ENCODE data around the gene JAKMIP1. TPM values are rescaled to one million over a fixed set of nuclear protein-coding genes. Genes with fewer than 3 reads are reported as not detected.
A peak's percentile ranks its signal among the peaks of the same experiment; 100 is the strongest.

JAKMIP1 gene
- total and polyA plus RNA-seq, 3 experiments from 2014 or later: 12.7 to 26.1 (median 14.2) TPM

GRCh38 chr4:6085028-6085690 is 115.2 kb downstream of the JAKMIP1 start:
- H3K4me1 ChIP-seq (ENCODE audit: insufficient read depth, low read length): no peaks in the 10 kb centered on the region
- POLR2A ChIA-PET: no interaction called here
- no peaks in the 10 kb centered on the region for H3K27me3 Mint-ChIP-seq
- no peak overlapping the region for H3K27ac Mint-ChIP-seq
- H3K36me3 ChIP-seq (ENCODE audit: insufficient read depth, low read length): no peaks in the 10 kb centered on the region
- H3K36me3 Mint-ChIP-seq: peaks cover 15 to 38% (median 19%) of the 10 kb centered on the region in 3 donors
- H3K27me3 ChIP-seq (ENCODE audit: insufficient read depth, low read length, poor library complexity, severe bottlenecking): no peaks in the 10 kb centered on the region
- H3K9me3 ChIP-seq (ENCODE audit: low read length): no peaks in the 10 kb centered on the region
- no peak overlapping the region for H3K27ac ChIP-seq (ENCODE audit: low read depth, low read length)
- no peak for DNase-seq
- CTCF ChIA-PET: no interaction called here
- peaks cover 0 to 4% (median 0%) of the 10 kb centered on the region in 3 donors for H3K4me1 Mint-ChIP-seq
- no peak overlapping the region for H3K4me3 Mint-ChIP-seq
- H3K9me3 Mint-ChIP-seq: no peaks in the 10 kb centered on the region
- no peak overlapping the region for H3K4me3 ChIP-seq (ENCODE audit: low read length)

DNA sequence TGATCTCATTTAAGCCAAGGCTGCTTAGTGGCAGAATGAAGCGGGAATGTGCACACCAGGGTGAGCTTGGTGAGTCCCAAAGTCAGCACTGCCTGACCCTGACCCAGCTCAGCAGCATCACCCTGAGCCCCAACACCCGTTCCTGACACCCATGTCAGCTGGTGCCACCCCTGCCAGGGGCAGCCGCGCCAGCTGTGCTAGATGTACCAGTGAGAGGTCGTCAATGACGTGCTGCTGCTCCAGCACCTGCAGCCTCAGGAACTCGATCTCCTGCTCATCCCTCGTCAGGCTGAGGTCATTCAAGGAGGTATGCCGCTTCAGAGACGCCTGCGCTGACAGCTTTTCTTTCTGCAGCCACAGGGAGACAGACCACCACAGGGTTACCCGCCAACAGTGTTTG is 120.4 kb downstream of the JAKMIP1 start:
- ChIA-PET CTCF (no interaction called here), POLR2A (no interaction called here)
- no peak for DNase-seq
- no peak overlapping the region for H3K4me3 Mint-ChIP-seq
- H3K9me3 Mint-ChIP-seq: no peaks in the 10 kb centered on the region
- Histone ChIP-seq H3K27me3 (ENCODE audit: insufficient read depth, low read length, poor library complexity, severe bottlenecking) (no peaks in the 10 kb centered on the region), H3K36me3 (ENCODE audit: insufficient read depth, low read length) (peaks cover 3% of the 10 kb centered on the region), H3K9me3 (ENCODE audit: low read length) (no peaks in the 10 kb centered on the region), H3K4me3 (ENCODE audit: low read length) (no peak overlapping the region), H3K4me1 (ENCODE audit: insufficient read depth, low read length) (no peaks in the 10 kb centered on the region), H3K27ac (ENCODE audit: low read depth, low read length) (no peak overlapping the region)
- no peaks in the 10 kb centered on the region for H3K27me3 Mint-ChIP-seq
- no peaks in the 10 kb centered on the region for H3K4me1 Mint-ChIP-seq
- H3K27ac Mint-ChIP-seq: no peak overlapping the region
- peaks cover 19 to 52% (median 23%) of the 10 kb centered on the region in 3 donors for H3K36me3 Mint-ChIP-seq

DNA sequence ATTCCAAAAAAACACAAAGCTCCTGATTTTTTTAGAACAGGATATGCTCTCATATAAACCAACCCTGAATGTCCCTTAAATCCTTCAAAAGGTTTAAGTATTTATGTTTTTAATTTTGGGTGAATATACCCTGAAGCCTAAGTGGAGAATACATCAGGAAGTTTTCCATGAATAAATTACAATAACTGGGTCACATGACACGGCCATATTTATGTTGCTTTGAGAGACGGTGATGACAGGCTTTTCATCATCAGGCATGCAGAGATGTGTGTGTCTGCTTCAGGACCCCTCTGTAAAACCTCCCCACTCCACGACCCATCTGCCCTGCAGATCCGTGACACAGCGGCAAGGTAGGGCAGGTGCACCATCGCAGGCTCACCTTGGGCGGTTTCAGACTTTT is 121.8 kb downstream of the JAKMIP1 start:
- Mint-ChIP-seq H3K4me3 (no peak overlapping the region), H3K36me3 (peaks cover 19 to 48% (median 24%) of the 10 kb centered on the region in 3 donors), H3K27ac (no peak overlapping the region), H3K4me1 (no peaks in the 10 kb centered on the region), H3K9me3 (no peaks in the 10 kb centered on the region), H3K27me3 (no peaks in the 10 kb centered on the region)
- no peak overlapping the region for H3K4me3 ChIP-seq (ENCODE audit: low read length)
- ChIA-PET POLR2A (no interaction called here), CTCF (no interaction called here)
- H3K36me3 ChIP-seq (ENCODE audit: insufficient read depth, low read length): peaks cover 3% of the 10 kb centered on the region
- H3K27me3 ChIP-seq (ENCODE audit: insufficient read depth, low read length, poor library complexity, severe bottlenecking): no peaks in the 10 kb centered on the region
- H3K4me1 ChIP-seq (ENCODE audit: insufficient read depth, low read length): no peaks in the 10 kb centered on the region
- H3K9me3 ChIP-seq (ENCODE audit: low read length): no peaks in the 10 kb centered on the region
- no peak for DNase-seq
- H3K27ac ChIP-seq (ENCODE audit: low read depth, low read length): no peak overlapping the region

- Histone ChIP-seq H3K4me3 (ENCODE audit: low read length) (no peak overlapping the region), H3K36me3 (ENCODE audit: insufficient read depth, low read length) (peaks cover 3% of the 10 kb centered on the region)
- H3K9me3 Mint-ChIP-seq: no peaks in the 10 kb centered on the region
These were observed 124.0 kb downstream of the JAKMIP1 start for GRCh38 chr4:6076391-6076790.

DNA sequence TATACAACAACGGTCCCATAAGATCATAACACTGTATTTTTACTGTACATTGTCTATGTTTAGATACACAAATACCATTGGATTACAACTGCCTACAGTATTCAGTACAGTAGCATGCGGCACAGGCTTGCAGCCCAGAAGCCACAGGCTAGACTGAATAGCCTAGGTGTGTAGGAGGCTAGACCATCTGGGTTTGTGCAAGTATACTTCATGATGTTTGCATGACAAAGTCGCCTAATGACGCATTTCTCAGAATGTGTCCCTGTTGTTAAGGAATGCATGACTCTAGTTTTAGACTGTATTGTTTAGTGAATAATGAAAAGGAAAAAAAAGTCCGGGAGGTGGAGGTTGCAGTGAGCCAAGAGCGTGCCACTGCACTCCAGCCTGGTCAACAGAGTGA is 125.6 kb downstream of the JAKMIP1 start:
- H3K27ac ChIP-seq (ENCODE audit: low read depth, low read length): no peak overlapping the region
- H3K4me1 Mint-ChIP-seq: no peaks in the 10 kb centered on the region
- no peak overlapping the region for H3K4me3 ChIP-seq (ENCODE audit: low read length)
- peaks cover 3% of the 10 kb centered on the region for H3K36me3 ChIP-seq (ENCODE audit: insufficient read depth, low read length)
- no peaks in the 10 kb centered on the region for H3K9me3 ChIP-seq (ENCODE audit: low read length)
- ChIA-PET POLR2A (no interaction called here), CTCF (interaction anchor here (1.2 kb wide), 1 partner anchor 175 kb away, joined by 3 read pairs; no protein-coding TSS in a partner anchor)
- no peaks in the 10 kb centered on the region for H3K27me3 ChIP-seq (ENCODE audit: insufficient read depth, low read length, poor library complexity, severe bottlenecking)
- H3K4me1 ChIP-seq (ENCODE audit: insufficient read depth, low read length): no peaks in the 10 kb centered on the region
- no peak for DNase-seq
- no peak overlapping the region for H3K4me3 Mint-ChIP-seq
- H3K27me3 Mint-ChIP-seq: no peaks in the 10 kb centered on the region
- peaks cover 0 to 26% (median 15%) of the 10 kb centered on the region in 3 donors for H3K36me3 Mint-ChIP-seq
- H3K9me3 Mint-ChIP-seq: no peaks in the 10 kb centered on the region
- no peak overlapping the region for H3K27ac Mint-ChIP-seq

More at GRCh38 chr4:6076391-6076790, 124.0 kb downstream of the JAKMIP1 start:
- Mint-ChIP-seq H3K27me3 (no peaks in the 10 kb centered on the region), H3K36me3 (peaks cover 9 to 40% (median 18%) of the 10 kb centered on the region in 3 donors), H3K27ac (no peak overlapping the region), H3K4me1 (no peaks in the 10 kb centered on the region), H3K4me3 (no peak overlapping the region)
- no peak overlapping the region for H3K27ac ChIP-seq (ENCODE audit: low read depth, low read length)
- ChIA-PET POLR2A (no interaction called here), CTCF (no interaction called here)
- no peaks in the 10 kb centered on the region for H3K27me3 ChIP-seq (ENCODE audit: insufficient read depth, low read length, poor library complexity, severe bottlenecking)
- no peaks in the 10 kb centered on the region for H3K9me3 ChIP-seq (ENCODE audit: low read length)
- H3K4me1 ChIP-seq (ENCODE audit: insufficient read depth, low read length): no peaks in the 10 kb centered on the region
- DNase-seq: no peak

- DNase-seq: no peak
- peaks cover 0 to 16% (median 10%) of the 10 kb centered on the region in 3 donors for H3K36me3 Mint-ChIP-seq
- H3K4me1 ChIP-seq (ENCODE audit: insufficient read depth, low read length): no peaks in the 10 kb centered on the region
- H3K27me3 Mint-ChIP-seq: no peaks in the 10 kb centered on the region
- no peak overlapping the region for H3K27ac Mint-ChIP-seq
- POLR2A ChIA-PET: no interaction called here
- no peaks in the 10 kb centered on the region for H3K4me1 Mint-ChIP-seq
- CTCF ChIA-PET: no interaction called here
- H3K4me3 ChIP-seq (ENCODE audit: low read length): no peak overlapping the region
- H3K4me3 Mint-ChIP-seq: no peak overlapping the region
- H3K9me3 ChIP-seq (ENCODE audit: low read length): no peaks in the 10 kb centered on the region
- no peaks in the 10 kb centered on the region for H3K36me3 ChIP-seq (ENCODE audit: insufficient read depth, low read length)
- no peak overlapping the region for H3K27ac ChIP-seq (ENCODE audit: low read depth, low read length)
- no peaks in the 10 kb centered on the region for H3K27me3 ChIP-seq (ENCODE audit: insufficient read depth, low read length, poor library complexity, severe bottlenecking)
- H3K9me3 Mint-ChIP-seq: no peaks in the 10 kb centered on the region
These were observed 128.2 kb downstream of the JAKMIP1 start for GRCh38 chr4:6071959-6072720.

DNA sequence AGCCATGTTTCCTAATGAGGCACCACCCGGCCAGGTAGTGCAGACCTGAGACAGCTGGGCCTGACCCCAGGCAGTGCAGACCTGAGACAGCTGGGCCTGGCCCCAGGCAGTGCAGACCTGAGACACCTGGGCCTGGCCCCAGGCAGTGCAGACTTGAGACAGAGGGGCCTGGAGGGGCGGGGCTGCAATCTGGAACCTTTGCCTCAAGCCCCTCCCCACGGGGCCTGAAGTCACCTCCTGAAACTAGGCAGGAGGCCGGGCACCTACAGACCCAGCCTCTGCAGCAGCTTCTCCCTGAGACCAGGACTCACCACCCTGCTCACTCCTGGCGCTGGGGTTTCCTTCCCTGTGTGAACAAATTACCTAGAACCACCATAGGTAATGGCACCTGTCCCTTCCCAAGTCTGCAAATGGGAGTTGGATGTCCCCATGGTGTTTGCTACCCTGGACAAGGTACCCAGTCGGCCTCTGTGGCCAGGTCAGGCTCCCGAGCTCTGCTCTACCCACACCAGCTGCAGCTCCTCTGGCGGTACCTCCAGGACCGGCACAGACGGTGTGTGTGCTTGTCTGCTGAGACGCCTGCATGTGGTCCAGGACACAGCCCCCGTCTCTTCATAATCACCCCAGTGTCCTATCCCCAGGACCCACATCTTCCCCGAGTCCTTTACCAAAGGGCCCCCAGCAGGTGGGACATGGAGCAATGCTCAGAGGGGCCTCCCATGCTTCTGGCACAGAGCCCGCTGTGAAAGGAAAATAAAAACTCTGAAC is 129.0 kb downstream of the JAKMIP1 start:
- H3K36me3 ChIP-seq (ENCODE audit: insufficient read depth, low read length): no peaks in the 10 kb centered on the region
- no peak overlapping the region for H3K27ac ChIP-seq (ENCODE audit: low read depth, low read length)
- Mint-ChIP-seq H3K9me3 (no peaks in the 10 kb centered on the region), H3K27ac (peak overlapping the region in 1 of 8 donors; percentile 34), H3K4me3 (no peak overlapping the region), H3K4me1 (no peaks in the 10 kb centered on the region), H3K36me3 (peaks cover 6 to 16% (median 10%) of the 10 kb centered on the region in 3 donors), H3K27me3 (peaks cover 0 to 2% of the 10 kb centered on the region in 2 donors)
- H3K4me1 ChIP-seq (ENCODE audit: insufficient read depth, low read length): no peaks in the 10 kb centered on the region
- no peaks in the 10 kb centered on the region for H3K9me3 ChIP-seq (ENCODE audit: low read length)
- H3K4me3 ChIP-seq (ENCODE audit: low read length): no peak overlapping the region
- H3K27me3 ChIP-seq (ENCODE audit: insufficient read depth, low read length, poor library complexity, severe bottlenecking): no peaks in the 10 kb centered on the region
- POLR2A ChIA-PET: no interaction called here
- CTCF ChIA-PET: no interaction called here
- no peak for DNase-seq
